CD4-positive, alpha-beta T cell treated with Interleukin-12 subunit alpha and Interleukin-12 subunit beta, for 1 hour (primary cell): ENCODE data around the gene TENM4.

Source experiments
- DNase-seq: peaks from one replicate; pipeline ENCODE4 v3.0.0-alpha.2; 2020

The TENM4 gene

DNA sequence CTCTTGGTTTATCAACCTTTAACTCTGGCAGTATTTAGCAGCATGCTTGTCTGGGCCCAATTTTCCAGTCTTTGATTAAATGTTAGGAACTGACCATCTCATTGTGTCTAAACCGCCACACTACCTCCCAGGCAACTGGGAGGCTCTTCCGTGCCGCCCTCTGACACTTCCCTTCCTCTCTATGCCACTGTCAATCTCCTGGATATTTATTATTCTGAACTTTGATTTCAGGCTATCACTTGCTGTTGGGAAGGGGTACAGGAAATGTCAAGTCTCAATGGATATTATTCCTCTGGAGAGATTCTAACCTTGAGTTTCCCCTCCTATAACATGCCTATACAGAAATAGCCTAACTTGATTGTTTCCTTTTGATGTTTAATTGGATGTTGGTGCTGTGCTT lies 643.3 kb downstream of the TENM4 start:
- DNase-seq: no peak

DNA sequence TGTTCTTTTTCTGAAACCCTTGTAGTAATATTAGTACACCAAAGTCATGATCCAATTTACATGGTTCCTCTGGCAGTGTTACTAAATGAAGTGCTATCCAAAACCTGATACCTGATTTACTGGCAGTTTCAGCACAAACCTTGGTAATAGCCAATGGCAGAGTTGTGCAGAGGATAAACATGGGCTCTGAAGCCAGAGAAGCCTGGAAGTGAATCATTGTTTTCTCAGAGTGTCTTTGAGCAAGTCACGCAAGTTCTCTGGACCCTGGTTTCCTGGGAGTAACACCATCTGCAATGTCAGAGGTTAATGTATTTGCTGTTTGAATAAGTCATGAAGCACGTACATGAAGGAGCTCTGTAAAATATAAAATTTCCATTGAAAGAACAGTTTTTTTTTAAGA lies 643.9 kb downstream of the TENM4 start:
- DNase-seq: no peak

DNA sequence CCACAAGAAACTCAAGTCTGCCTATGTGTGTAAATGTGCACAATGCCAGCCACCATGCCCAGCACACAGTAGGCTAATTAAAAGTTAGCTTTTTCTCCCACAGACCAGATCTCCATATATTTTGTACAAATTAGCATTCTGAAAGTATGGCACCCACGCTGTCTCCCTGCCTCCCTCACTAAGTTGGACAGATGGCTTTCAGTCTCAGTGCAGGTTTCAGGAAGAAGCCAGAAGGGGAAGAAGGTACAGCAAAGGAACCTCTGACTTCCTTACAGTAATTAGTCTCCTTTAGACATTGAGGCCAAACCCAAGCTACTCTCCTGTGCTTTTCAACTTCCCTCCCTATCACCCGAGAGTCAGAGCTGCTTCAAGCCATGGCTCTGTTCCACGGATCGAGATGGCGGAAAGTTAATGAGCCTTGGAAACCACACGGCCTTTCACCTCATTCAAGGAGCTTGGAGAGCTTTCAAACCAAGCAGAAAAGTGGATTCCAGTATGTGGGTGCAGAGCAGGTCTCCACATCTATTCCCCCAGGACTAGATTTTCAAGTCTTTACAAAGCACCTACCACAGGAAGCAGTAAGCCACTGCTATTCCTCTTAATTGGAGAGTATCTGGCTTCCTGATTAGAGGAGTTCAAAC lies 645.1 kb downstream of the TENM4 start:
- no peak for DNase-seq

DNA sequence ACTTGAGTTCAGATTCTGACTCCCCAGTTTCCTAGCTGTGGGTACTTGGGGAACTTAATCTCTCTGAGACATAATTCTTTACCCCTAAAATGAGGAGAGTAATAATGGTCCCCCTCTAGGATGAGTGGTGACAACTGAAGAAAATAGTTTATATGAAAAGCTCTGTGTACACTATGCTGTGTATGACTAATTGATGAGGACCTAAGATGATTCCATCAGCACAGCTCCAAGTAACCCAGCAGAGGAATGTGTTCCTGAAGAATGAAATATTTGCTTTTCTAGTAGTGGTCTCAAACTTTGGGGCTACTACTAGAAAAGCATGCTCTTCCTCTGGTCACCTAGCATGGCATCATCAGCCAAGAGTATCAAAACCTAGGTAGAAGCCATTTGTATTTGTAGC lies 648.9 kb downstream of the TENM4 start:
- no peak for DNase-seq

DNA sequence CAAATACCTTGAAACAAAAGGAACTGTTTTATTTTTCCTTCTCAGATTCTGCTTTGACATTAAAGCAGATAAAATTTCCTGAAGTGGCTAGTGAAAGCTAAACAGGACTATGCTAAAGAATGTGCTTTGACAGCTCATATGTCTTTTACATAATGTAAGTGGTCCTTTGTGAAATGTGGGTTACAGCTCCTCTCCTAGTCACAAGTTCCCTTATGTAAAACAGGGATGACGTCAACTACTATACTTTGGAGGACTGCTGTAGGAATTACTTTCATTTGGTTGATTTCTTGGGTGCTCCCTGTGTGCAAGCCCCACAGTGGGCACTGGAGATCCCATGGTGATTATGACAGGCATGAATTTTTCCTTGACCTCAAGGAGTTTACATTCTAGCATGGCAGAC lies 649.6 kb downstream of the TENM4 start:
- DNase-seq: no peak

DNA sequence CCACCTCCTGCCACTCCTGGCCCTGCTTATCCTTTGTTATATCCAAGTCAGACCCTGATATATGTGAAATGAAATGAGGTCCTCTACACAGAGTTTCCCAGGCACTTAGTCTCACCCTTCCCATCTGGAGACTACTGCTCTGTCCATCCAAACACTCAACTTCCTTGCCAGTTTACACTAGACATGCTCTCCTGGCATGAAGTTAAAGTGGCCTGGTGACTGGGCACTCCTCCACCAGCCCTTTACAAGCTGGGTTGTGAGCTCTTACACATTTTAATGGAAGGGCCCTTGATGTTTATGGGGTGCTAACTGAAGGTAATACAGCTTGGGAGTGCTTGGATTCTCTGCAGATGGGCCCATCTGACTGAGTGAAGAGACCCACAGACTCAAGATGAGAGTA lies 650.0 kb downstream of the TENM4 start:
- no peak for DNase-seq

DNA sequence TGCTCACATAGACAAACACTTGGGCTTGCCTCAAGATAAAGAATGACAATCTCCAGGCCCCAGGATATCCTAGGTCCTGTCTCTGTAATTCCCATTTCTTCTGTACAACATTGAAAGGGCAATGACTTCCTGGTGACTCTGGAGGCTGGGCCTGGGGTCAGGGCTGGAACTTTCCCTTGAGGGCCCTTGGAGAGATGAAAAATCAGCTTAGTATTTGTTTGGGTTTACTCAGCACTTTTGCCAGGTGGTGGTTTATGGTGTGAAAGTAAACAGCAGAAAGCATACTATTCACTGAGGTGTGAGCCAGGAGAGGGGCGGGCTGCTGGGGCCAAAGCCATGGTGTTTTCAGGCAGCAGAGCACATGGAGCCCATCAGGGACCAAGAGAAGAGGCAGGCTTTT lies 651.5 kb downstream of the TENM4 start:
- no peak for DNase-seq

DNA sequence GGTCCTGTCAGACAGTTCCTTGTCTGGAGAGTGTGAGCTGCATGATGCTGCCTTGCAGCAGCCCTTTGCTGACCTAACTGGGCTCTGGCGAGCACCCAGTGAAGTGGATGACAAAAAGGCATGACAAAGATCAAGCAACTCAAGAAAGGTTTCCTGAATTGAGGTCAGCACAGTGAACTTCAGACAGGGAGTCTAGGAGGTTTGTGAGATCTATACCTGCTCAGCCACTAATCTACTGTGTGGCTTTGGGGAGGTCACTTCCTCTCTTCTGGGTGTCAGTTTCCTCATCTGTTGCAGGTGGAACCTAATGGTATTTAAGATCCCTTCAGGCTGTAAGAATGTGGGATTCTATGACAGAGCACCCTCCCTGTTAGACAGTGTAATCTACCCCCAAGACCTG lies 652.3 kb downstream of the TENM4 start:
- DNase-seq: no peak

DNA sequence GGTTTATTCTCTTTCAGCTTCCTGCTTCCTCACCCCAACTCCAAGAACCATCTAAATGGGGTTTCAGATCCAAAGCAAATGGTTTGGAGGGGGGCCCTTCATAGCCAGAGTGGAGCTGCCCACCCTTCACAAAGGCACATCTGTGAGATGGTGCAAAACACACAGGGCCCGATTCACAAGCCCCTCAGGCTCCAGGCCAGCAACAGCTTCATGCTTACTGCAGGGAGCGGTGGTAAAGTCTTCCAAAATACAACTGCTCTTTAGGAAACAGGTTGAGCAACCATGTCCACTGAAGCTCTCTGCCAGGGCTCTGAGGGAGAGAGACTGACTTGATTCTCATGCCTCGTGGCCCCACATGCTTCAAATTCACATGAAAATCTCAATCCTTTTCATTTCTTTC lies 653.1 kb downstream of the TENM4 start:
- DNase-seq: no peak

DNA sequence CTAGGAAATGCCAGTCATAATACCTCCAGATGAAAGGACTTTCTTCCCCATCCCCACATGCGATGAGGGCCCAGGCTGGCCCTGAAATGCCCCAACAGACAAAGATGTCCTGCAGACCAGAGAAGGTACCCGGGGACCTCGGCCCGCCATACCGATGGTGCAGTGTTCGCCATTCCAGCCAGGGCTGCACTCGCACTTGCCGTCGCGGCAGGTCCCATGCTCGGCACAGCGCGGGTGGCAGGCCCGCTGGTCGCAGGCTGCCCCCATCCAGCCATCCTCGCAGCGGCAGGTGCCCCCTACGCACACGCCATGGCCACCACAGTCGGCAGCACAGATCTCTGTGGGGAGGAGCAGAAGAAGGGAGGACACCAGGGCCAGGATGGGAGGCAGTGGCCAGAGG lies 654.1 kb downstream of the TENM4 start:
- no peak for DNase-seq

DNA sequence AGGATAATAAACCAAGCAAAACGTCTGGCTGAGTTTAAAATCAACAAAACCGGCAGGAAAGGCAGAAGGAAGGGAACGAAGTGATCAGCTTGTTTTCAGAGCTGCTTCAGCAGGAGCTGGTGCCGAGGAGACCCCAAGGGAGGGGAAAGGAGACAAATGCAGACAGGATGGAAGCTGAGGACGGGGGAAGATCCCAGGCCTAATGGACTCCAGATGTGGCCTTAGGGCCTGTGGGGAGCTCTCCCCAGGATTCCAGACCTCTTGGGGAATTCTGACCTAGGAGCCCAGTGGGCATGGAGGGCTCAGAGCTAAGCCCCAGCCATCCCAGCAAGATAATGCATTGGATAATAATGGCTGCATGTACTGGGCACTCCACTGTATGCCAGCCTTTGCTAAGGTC lies 654.7 kb downstream of the TENM4 start:
- DNase-seq: no peak

DNA sequence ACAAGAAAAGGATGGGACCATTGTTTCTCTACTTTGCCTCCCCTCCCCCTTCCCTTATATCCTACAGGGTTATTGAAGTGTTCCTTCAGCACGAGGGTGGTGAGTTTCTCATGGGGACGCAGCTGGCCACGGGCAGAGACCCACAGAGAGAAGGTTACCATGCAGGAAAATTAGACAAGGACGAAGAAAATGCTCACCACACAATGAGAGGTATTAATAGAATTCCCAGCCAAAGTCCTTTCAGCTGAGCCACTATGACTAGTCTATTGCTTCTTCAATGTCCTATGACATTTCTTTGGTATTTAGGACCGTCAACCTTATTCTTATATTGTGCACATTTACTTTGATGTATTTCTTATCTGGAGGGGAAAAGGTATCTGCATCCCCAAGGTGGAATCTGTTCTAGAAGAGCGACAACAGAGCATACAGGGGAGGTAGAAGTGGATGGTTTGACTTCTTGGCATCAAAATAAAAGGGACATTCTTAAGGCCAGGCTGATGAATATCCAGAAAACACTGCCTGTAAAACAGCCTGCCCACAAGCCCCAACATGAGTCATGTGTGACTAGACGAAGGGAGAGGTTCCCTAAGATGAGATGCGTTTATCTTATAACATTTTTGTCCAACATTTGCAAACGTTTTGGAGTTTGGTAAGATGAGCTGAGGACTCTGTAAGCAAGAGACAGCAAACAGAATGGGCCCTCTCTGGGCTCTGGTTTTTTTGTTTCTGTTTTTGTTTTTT lies 656.3 kb downstream of the TENM4 start:
- DNase-seq: no peak

DNA sequence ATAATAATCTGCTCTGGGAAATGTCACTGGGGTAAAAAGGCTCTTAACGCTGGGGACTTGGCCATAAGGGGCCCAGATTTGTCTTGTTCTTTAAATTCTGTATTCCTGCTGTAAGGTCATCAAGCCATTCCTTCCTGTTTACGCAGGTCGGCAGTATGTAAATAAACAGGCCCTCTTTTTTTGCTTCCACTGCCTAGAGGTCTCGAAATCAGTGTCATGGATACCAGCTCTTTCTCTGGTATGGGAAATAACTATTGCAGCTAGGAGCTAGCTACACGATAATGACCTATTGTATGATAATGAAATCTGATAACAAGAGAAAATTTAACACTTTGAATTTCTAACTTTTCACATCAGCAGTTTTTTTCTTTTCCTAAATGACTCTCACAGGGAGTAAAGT lies 657.0 kb downstream of the TENM4 start:
- no peak for DNase-seq

DNA sequence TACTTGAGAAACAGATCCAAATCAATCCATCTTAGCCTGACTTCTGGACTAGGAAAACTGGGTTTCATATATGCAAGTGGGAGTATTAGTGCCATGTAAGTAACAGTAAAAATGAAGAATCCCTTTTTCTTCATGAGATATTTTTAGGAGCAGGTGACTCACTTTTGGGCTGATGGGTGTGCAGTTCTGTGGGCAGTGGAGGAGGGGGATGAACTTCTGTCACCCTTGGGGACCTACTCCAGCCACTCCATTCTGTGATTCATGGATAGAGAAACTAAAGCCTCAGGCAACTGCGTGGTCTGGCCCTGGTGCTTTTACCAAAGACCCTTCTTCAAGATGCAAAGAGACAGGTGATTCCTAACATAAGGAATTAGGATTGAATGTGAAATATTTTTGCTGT lies 657.5 kb downstream of the TENM4 start:
- no peak for DNase-seq

DNA sequence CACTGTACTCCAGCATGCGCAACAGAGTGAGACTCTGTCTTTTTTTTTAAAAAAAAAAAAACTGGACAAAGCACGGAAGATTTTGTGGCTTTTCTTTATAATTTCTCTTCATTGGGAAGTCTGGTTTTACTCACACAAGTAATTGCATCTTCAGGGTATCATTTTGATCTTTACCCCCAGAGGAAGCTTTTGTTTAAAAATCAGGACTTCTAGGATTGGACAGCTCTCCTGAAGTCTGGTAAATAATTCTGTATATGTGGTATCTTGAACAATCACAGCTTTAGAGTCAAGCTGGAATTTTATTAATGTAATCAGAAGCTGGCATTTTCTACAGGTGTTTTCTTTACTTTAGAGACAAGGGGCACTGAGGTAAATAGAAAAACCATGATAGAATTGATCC lies 658.1 kb downstream of the TENM4 start:
- no peak for DNase-seq

DNA sequence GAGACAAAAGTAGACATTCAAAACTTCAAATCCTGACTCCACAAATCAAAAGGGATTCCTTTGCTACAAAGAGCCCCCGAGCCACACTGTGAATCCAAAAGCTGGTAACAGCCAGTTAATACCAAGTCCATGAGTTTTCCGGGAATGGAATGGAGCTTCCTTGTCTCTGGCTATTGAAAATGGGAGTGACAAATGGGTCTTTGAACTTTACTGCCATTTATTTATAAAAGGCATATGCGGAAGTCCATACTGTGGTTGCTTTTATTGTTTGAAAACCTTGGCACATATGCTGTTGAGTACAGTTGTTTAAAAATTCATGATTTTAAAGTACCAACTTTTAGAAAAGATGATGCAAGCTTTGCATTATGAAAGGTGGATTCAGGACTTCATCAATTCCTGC lies 659.9 kb downstream of the TENM4 start:
- no peak for DNase-seq

DNA sequence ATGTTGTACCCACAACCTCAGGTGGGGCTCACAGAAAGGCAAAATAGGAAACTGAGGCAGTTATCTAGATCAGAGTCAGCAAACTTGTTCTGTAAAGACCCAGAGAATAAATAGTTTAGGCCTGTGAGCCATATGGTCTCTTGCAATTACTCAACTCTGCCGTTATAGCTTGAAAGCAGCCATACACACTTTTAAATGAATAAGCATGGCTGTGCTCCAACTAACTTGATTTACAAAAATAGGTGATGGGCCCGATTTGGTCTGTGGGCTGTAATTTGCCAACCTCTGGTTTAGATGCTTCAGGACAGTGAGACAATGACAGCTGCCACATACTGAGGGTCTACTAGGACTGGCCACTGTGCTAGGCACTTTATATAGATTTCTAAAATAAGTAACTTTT lies 667.3 kb downstream of the TENM4 start:
- DNase-seq: no peak

DNA sequence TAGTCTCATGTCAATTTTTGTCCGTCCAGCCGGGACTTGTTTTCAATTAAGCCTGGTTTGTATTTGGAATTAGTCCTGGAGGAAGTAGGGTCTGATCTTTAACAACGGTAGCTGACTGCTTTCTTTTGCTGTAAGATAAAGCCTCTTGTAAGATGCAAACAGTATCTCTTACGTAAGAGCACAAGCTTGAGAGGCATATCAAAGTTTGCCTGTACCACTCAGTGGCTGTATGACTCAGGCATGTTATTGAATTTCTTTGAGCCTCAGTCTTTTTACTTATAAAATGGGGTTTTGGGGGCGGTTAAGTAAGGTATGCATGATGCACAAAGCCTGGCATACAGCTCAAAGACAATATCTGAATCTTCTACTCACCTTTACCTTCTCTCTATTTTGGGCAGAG lies 667.8 kb downstream of the TENM4 start:
- DNase-seq: no peak

DNA sequence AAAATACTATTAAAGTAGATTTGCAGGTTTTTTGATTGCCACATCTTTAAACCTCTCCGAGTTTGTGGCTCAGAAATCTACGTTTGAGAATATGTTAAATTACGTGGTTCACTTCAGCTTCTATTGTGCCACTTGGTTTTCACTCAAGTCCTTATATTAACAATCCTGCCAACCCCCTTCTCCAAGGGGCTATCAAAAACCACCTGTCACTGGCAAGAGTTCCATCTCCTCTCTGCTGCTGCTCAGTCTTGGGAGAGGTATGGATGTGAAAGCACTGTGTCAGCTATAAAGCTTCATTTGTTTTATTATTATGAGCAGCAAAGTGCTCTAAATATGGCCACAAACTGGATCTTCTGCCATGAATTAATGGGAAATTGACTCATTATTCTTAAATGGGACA lies 668.6 kb downstream of the TENM4 start:
- DNase-seq: no peak

DNA sequence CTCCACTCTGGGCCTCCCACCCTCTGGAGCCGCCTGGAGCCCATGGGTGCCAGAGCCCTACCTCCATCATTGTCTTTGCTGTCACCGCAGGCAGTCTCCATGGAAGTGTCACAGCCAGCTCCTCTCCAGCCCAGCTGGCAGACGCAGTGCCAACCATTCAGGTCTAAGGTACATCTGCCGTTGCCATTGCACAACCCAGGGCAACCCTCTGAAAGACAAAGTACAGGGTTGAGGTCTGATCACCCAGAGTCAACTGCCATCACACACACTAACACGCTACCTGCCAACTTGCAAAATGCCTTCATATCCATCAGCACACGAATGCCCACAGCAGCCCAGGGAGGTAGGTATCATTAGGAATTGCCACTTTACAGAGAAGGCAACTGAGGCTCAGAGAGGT lies 669.9 kb downstream of the TENM4 start:
- no peak for DNase-seq

DNA sequence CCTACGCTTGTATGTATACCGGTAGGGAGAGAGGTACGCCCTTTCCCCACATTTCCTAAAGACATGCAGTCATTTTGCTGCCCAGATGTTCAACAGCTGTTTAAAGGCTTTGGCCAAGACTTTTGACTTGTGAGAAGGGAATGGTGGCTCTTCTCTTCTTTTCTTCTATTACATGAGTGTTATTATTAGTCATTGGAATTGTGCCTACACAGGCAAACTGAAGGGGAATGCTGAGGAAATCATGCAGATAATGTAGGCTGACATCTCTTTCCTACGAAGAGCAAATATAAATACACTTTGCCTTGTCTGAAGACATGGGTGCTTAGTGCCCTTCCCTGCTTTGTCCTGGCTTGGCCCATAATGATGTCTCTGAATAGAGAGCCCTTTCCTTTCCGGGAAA lies 671.9 kb downstream of the TENM4 start:
- no peak for DNase-seq

DNA sequence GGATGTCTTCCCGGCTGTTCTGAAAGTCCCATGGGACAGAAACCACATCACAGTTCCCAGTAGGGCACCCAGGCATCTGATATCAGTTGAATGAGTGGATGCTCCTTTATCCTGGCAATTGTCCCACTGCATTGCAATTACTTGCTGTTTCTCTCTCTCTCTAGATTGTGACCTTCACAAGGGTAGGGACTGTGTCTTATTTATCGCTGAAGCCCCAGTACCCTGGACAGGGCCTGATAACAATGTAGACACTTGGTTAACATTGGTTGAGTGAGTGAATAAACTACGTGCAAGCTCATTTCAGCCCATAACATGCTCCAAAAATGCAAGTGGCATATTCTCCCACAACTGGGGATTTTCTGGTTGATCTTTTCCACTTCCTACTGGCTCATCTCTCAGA lies 672.5 kb downstream of the TENM4 start:
- no peak for DNase-seq

DNA sequence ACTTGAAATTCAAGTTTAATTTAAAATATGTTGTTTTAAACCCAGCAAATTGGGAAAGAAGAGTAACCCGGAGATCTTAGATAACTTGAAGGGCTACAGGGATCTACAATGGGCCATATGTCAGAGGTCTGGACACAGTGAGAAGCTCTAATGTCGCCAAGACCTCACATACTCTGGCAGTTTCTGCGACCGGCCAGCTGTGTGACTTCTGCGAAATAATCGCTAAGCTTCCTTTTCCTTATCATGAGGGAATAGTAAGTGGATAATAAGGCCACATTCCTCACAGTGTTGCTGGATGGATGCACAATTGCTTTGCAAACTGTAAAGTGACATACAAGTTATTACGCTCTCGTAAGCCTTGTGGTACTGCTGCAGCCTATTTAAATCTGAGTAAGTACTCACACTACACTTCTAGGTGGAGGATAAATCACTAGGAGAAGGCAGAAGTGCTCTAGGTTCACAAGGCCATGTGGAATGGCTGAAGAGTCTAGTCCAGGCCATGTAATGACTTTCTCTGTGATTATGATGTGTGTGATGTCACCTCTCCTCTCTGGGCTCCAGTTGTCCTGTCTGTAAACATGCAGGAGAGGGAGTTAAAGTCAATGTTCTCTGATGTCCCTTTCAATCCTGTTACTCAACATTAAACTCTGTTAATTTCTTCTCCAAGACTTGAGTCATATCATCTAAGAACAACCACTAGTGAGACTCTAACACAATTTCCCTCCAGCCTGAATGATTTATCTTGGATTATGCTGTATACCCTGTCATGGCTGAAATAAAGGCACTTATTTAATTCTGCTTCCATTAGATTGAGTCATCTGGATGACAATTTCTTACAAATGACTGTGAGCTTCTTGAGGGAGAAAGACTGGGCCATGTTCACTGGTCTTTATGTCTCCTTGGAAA lies 673.5 kb downstream of the TENM4 start:
- DNase-seq: no peak

DNA sequence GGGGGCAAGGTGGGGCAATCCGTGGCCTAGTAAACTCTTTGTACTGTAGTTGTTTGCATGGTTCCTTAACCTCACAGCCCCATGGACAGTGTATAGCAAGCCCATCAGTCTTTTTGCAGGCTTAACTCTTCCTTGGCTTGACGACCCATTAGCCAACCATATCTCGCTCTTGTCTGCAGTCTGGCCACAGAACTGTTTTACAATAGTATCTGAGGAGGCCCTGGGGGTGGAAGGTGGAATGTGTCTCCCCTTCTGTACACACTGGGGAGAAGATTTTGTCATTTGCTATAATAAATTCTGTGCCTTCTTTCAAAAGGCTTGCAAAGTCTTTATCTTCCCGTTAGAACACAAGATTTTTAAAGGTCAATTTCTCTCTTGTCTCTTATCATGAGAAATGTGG lies 675.9 kb downstream of the TENM4 start:
- DNase-seq: no peak
